IPS-15b (cell line): ENCODE measurements around the gene ZNF280C.
"Not testable (repeated sequence)": the region's sequence is repeated elsewhere in the genome, so short reads cannot be mapped to it uniquely, and the experiment has no call there.

Experiments
- H3K27me3 ChIP-seq: one replicate; pipeline ENCODE4 v1.6.1; 2013; ENCODE audit warnings: low read length; ENCODE audit not compliant: control insufficient read depth, insufficient read depth
- H3K36me3 ChIP-seq: one replicate; pipeline ENCODE4 v1.6.1; 2013; ENCODE audit warnings: low read length; ENCODE audit not compliant: control insufficient read depth, insufficient read depth
- H3K4me1 ChIP-seq: one replicate; pipeline ENCODE4 v1.6.1; 2013; ENCODE audit warnings: mild to moderate bottlenecking, low read length; ENCODE audit not compliant: control insufficient read depth, insufficient read depth
- H3K4me3 ChIP-seq: one replicate; pipeline ENCODE4 v1.5.1; 2013; ENCODE audit warnings: low read depth, low read length
- H3K9ac ChIP-seq: one replicate; pipeline ENCODE4 v1.6.1; 2013; ENCODE audit warnings: low read depth, mild to moderate bottlenecking, low read length
- H3K9me3 ChIP-seq: one replicate; pipeline ENCODE4 v1.6.1; 2013; ENCODE audit warnings: mild to moderate bottlenecking, low read length; ENCODE audit not compliant: control insufficient read depth, insufficient read depth

Gene ZNF280C

GRCh38 chrX:130253916-130254315 is 14.8 kb downstream of the ZNF280C start:
- Histone ChIP-seq H3K4me1 (no peaks in the 10 kb centered on the region), H3K9ac (no peak overlapping the region), H3K36me3 (peaks cover 11% of the 10 kb centered on the region), H3K27me3 (no peaks in the 10 kb centered on the region), H3K9me3 (no peaks in the 10 kb centered on the region), H3K4me3 (no peak overlapping the region)

DNA sequence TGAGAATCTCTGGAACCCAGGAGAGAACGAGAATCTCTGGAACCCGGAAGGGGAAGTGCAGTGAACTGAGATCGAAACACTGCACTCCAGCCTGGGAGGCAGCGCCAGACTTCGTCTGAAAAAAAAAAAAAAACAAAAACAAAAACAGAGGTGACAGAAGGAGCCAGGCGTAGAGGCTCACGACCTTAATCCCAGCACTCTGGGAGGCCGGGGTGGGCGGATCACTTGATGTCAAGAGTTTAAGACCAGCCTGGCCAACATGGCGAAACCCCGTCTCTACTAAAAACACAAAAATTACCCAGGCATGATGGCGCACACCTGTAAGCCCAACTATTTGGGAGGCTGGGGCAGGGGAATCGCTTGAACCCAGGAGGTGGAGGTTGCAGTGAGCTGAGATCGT is 17.0 kb downstream of the ZNF280C start:
- H3K9ac ChIP-seq, result no peak overlapping the region
- no peaks in the 10 kb centered on the region for H3K4me1 ChIP-seq
- no peaks in the 10 kb centered on the region for H3K27me3 ChIP-seq
- no peak overlapping the region for H3K4me3 ChIP-seq
- H3K36me3 ChIP-seq, result peaks cover 12% of the 10 kb centered on the region
- no peaks in the 10 kb centered on the region for H3K9me3 ChIP-seq

DNA sequence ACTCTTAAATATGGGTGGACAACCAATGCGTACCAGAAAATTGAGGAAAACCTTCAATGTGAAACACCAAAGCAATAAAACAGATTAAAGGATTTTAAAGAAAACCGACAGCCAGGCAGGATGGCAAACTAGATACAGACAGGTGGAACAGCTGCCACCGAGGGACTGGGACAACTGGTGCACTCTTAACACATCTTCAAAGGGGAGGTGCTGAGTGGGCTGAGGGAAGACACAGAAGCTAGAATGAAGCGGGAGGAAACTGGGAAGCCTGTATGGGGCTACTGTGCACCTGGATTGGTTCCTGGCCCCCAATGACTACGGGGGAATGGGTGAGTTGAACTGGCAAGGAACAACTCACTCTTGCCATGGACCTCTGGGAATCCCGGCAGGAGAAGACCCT is 20.7 kb downstream of the ZNF280C start:
- Histone ChIP-seq H3K4me1 (no peaks in the 10 kb centered on the region), H3K4me3 (no peak overlapping the region), H3K9ac (no peak overlapping the region), H3K9me3 (no peaks in the 10 kb centered on the region), H3K27me3 (no peaks in the 10 kb centered on the region), H3K36me3 (peaks cover 10% of the 10 kb centered on the region)

GRCh38 chrX:130246084-130246483 is 22.6 kb downstream of the ZNF280C start:
- Histone ChIP-seq H3K27me3 (no peaks in the 10 kb centered on the region), H3K4me3 (no peak overlapping the region), H3K36me3 (peaks cover 13% of the 10 kb centered on the region), H3K4me1 (no peaks in the 10 kb centered on the region), H3K9ac (no peak overlapping the region), H3K9me3 (no peaks in the 10 kb centered on the region)

- Histone ChIP-seq H3K27me3 (no peaks in the 10 kb centered on the region), H3K9ac (no peak overlapping the region), H3K36me3 (peaks cover 18% of the 10 kb centered on the region), H3K9me3 (no peaks in the 10 kb centered on the region), H3K4me3 (no peak overlapping the region), H3K4me1 (no peaks in the 10 kb centered on the region)
Measured at GRCh38 chrX:130245441-130245840, 23.3 kb downstream of the ZNF280C start.

DNA sequence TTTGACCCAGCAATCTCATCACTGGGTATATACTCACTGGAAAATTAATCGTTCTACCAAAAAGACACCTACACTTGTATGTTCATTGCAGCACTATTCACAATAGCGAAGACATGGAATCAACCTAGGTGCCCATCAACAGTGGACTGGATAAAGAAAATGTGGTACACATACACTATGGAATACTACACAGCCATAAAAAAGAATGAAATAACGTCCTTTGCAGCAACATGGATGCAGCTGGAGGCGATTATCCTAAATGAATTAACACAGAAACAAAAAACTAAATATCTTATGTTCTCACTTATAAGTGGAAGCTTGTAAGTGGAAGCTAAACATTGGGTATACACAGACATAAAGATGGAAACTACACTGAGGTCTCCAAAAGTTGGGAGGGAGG is 37.5 kb downstream of the ZNF280C start:
- peaks cover 13% of the 10 kb centered on the region for H3K36me3 ChIP-seq
- H3K4me3 ChIP-seq, result not testable (repeated sequence)

GRCh38 chrX:130228871-130229270 is 39.8 kb downstream of the ZNF280C start:
- no peak overlapping the region for H3K4me3 ChIP-seq
- H3K4me1 ChIP-seq, result no peaks in the 10 kb centered on the region
- peaks cover 9% of the 10 kb centered on the region for H3K36me3 ChIP-seq
- no peaks in the 10 kb centered on the region for H3K27me3 ChIP-seq
- no peak overlapping the region for H3K9ac ChIP-seq
- no peaks in the 10 kb centered on the region for H3K9me3 ChIP-seq

More for the DNA sequence above, 37.5 kb downstream of the ZNF280C start:
- H3K27me3 ChIP-seq, H3K4me1 ChIP-seq, H3K9me3 ChIP-seq, H3K9ac ChIP-seq: not testable (repeated sequence)

GRCh38 chrX:130224810-130225209 is 43.9 kb downstream of the ZNF280C start:
- Histone ChIP-seq H3K9ac (no peak overlapping the region), H3K36me3 (peaks cover 3% of the 10 kb centered on the region), H3K9me3 (no peaks in the 10 kb centered on the region), H3K4me1 (no peaks in the 10 kb centered on the region), H3K4me3 (no peak overlapping the region), H3K27me3 (no peaks in the 10 kb centered on the region)

GRCh38 chrX:130216320-130216719 is 52.4 kb downstream of the ZNF280C start:
- Histone ChIP-seq H3K27me3 (no peaks in the 10 kb centered on the region), H3K9me3 (no peaks in the 10 kb centered on the region), H3K4me1 (no peaks in the 10 kb centered on the region), H3K4me3 (no peak overlapping the region), H3K36me3 (peaks cover 9% of the 10 kb centered on the region), H3K9ac (no peak overlapping the region)

GRCh38 chrX:130213376-130213775 is 55.3 kb downstream of the ZNF280C start:
- Histone ChIP-seq H3K36me3 (peaks cover 7% of the 10 kb centered on the region), H3K27me3 (no peaks in the 10 kb centered on the region), H3K9ac (no peak overlapping the region), H3K4me3 (no peak overlapping the region), H3K4me1 (no peaks in the 10 kb centered on the region), H3K9me3 (no peaks in the 10 kb centered on the region)

GRCh38 chrX:130212371-130212770 is 56.3 kb downstream of the ZNF280C start:
- no peak overlapping the region for H3K4me3 ChIP-seq
- no peaks in the 10 kb centered on the region for H3K27me3 ChIP-seq
- H3K4me1 ChIP-seq, result no peaks in the 10 kb centered on the region
- H3K36me3 ChIP-seq, result peaks cover 7% of the 10 kb centered on the region
- H3K9me3 ChIP-seq, result no peaks in the 10 kb centered on the region
- H3K9ac ChIP-seq, result no peak overlapping the region

DNA sequence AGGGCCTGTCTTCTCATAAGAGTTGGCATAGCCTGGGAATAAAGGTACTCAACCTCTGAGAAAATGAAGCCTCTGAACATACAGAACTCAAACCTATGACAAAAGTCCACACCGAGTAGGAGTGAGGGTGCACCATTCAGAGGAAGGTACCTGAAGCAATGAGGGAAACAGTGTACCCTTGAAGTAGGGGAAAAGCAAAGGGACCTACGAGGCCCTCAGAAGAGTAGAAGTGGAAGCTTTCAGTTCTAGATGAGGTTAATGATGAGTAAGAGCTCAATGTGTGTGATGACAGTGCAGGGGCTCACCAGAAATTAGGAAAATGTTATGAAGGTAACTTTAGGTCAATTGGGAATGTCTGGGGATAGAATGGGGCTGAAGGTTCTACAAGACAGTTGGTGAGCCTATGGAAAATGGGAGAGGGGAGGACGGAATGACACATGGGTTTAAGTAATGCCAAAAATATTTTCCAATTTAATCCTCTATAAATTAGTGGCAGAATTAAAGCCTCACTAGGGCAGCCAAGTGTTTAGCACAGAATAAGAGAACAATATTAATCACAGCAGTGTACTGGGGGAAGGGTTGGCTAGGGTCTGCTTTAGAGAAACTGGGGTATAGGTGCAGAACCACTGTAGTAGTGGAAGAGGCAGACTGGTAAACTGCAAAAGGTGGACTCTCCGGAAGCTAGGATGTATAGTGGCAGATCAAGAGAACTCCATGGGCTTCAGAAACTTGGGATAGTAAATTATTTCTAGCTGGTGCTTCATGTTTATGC is 57.1 kb downstream of the ZNF280C start:
- H3K36me3 ChIP-seq, result peaks cover 7% of the 10 kb centered on the region
- no peak overlapping the region for H3K4me3 ChIP-seq
- no peaks in the 10 kb centered on the region for H3K27me3 ChIP-seq
- no peak overlapping the region for H3K9ac ChIP-seq
- no peaks in the 10 kb centered on the region for H3K9me3 ChIP-seq
- H3K4me1 ChIP-seq, result no peaks in the 10 kb centered on the region
